GM12875 (cell line): ENCODE results near the gene PNMT.
"Not testable (repeated sequence)": the region's sequence is repeated elsewhere in the genome, so short reads cannot be mapped to it uniquely, and the experiment has no call there.

ENCODE experiments used
- H3K4me3 ChIP-seq: one replicate; pipeline ENCODE4 v1.5.1; 2011; ENCODE audit warnings: low read depth, low read length, control low read depth
- TF ChIP-seq, protein P1 (sequence below): IDR thresholded peaks from 2 replicates; pipeline ENCODE4 v1.5.1; 2011; ENCODE audit warnings: low read depth, mild to moderate bottlenecking, control low read depth, inconsistent platforms, low read length, moderate library complexity, borderline replicate concordance; ENCODE audit not compliant: insufficient read depth

Gene PNMT

DNA sequence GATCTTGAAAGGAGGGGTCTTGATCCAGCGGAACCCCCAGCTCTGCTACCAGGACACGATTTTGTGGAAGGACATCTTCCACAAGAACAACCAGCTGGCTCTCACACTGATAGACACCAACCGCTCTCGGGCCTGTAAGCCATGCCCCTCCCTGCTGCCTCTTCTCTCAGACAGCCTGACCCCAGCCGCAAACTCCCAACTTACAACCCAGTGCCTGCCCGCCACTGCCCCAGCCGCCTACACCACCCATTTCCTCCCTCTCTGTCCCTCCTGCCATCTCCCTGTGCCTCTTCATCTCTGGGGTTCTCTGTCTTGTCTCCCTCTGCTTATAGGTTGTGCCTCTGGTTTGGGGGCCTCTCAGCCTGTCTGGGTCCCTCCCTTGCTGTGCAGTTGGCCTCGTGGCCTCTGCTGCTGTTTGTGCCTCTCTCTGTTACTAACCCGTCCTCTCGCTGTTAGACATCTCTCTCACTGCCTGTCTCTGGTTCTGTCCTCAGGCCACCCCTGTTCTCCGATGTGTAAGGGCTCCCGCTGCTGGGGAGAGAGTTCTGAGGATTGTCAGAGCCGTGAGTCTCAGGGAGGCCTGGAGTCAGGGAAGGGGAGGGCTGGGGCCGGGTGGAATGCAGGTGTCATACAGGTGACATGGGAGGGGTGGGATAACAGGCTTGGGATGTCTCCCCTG, 41.2 kb downstream of the PNMT start:
- TF ChIP-seq, protein P1, sequence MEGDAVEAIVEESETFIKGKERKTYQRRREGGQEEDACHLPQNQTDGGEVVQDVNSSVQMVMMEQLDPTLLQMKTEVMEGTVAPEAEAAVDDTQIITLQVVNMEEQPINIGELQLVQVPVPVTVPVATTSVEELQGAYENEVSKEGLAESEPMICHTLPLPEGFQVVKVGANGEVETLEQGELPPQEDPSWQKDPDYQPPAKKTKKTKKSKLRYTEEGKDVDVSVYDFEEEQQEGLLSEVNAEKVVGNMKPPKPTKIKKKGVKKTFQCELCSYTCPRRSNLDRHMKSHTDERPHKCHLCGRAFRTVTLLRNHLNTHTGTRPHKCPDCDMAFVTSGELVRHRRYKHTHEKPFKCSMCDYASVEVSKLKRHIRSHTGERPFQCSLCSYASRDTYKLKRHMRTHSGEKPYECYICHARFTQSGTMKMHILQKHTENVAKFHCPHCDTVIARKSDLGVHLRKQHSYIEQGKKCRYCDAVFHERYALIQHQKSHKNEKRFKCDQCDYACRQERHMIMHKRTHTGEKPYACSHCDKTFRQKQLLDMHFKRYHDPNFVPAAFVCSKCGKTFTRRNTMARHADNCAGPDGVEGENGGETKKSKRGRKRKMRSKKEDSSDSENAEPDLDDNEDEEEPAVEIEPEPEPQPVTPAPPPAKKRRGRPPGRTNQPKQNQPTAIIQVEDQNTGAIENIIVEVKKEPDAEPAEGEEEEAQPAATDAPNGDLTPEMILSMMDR, result no peak

DNA sequence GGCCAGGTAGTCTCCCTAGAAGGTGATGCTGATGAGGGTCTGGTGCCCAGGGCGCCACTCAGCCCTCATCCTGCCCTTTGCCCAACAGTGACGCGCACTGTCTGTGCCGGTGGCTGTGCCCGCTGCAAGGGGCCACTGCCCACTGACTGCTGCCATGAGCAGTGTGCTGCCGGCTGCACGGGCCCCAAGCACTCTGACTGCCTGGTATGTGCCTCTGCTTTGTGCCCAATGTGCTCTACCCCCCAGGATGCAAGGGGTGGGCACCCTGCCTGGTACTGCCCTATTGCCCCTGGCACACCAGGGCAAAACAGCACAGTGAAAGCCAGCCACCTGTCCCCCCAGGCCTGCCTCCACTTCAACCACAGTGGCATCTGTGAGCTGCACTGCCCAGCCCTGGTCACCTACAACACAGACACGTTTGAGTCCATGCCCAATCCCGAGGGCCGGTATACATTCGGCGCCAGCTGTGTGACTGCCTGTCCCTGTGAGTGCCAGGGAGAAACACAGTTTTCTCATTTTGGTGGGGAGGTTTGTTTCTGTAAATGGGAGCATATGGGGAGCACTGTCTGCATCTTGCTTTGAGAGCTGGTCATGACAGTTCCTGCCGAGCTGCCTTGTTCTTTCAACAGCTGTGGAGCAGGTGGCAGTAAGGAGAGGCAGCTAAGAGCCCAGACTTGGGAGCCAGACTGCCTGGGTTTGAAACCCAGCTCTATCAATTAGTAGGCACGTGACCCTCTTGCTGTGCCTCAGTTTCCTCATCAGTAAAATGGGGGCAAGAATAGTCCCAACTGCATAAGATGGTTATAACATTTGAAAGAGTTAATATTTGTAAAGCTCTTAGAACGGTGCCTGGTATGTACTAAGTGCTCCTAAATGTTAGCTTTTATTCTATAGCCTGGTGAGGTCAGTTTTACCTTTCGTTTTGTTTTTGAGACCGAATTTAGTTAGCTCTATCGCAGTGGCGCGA, 42.0 kb downstream of the PNMT start:
- H3K4me3 ChIP-seq, result no peak overlapping the region

More for the DNA sequence above, 41.2 kb downstream of the PNMT start:
- no peak overlapping the region for H3K4me3 ChIP-seq

DNA sequence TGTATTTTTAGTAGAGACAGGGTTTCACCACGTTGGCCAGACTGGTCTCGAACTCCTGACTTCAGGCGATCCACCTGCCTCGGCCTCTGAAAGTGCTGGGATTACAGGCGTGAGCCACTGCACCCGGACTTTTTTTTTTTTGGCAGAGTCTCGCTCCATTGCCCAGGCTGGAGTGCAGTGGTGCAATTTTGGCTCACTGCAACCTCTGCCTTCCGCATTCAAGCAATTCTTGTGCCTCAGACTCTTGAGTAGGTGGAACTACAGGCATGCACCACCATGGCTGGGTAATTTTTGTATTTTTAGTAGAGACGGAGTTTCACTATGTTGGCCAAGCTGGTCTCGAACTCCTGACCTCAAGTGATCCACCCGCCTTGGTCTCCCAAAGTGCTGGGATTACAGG, 42.8 kb downstream of the PNMT start:
- not testable (repeated sequence) for H3K4me3 ChIP-seq

More for the DNA sequence above, 42.0 kb downstream of the PNMT start:
- TF ChIP-seq, protein P1, result no peak

DNA sequence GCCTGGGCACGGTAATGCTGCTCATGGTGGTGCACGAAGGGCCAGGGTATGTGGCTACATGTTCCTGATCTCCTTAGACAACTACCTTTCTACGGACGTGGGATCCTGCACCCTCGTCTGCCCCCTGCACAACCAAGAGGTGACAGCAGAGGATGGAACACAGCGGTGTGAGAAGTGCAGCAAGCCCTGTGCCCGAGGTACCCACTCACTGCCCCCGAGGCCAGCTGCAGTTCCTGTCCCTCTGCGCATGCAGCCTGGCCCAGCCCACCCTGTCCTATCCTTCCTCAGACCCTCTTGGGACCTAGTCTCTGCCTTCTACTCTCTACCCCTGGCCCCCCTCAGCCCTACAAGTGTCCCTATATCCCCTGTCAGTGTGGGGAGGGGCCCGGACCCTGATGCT, 43.6 kb downstream of the PNMT start:
- TF ChIP-seq, protein P1, result no peak
- H3K4me3 ChIP-seq, result no peak overlapping the region

DNA sequence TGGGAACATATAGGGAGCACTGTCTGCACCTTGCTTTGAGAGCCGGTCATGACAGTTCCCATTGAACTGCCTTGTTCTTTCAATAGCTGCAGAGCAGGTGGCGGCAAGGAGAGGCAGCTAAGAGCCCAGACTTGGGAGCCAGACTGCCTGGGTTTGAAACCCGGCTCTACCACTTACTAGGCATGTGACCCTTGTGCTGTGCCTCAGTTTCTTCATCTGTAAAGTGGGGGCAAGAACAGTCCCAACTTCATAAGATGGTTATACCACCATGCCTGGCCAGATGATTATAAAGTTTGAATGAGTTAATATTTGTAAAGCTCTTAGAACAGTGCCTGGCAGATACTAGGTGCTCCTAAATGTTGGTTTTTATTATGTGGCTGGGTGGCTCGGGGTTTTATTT, 46.0 kb downstream of the PNMT start:
- no peak overlapping the region for H3K4me3 ChIP-seq
- TF ChIP-seq, protein P1, result no peak

DNA sequence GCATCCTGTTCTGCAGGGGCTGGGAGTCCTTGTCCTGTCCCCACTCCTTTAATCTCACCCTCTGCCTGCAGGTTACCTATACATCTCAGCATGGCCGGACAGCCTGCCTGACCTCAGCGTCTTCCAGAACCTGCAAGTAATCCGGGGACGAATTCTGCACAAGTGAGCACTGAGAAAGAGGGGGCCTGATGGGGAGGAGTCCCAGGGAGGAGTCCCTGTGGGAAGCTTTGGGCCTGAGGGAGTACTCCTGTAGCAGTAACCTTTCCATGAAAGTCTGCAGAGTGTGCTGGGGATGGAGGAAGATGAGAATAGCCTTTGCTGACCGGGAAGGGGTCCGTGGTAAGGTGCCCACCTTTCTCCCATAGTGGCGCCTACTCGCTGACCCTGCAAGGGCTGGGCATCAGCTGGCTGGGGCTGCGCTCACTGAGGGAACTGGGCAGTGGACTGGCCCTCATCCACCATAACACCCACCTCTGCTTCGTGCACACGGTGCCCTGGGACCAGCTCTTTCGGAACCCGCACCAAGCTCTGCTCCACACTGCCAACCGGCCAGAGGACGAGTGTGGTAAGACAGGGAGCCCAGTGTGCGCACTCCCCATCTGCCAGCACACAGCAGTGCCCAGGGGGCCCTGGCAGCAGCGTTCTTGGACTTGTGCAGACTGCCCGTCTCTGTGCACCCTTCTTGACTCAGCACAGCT, 47.3 kb downstream of the PNMT start:
- TF ChIP-seq, protein P1, result no peak
- no peak overlapping the region for H3K4me3 ChIP-seq

DNA sequence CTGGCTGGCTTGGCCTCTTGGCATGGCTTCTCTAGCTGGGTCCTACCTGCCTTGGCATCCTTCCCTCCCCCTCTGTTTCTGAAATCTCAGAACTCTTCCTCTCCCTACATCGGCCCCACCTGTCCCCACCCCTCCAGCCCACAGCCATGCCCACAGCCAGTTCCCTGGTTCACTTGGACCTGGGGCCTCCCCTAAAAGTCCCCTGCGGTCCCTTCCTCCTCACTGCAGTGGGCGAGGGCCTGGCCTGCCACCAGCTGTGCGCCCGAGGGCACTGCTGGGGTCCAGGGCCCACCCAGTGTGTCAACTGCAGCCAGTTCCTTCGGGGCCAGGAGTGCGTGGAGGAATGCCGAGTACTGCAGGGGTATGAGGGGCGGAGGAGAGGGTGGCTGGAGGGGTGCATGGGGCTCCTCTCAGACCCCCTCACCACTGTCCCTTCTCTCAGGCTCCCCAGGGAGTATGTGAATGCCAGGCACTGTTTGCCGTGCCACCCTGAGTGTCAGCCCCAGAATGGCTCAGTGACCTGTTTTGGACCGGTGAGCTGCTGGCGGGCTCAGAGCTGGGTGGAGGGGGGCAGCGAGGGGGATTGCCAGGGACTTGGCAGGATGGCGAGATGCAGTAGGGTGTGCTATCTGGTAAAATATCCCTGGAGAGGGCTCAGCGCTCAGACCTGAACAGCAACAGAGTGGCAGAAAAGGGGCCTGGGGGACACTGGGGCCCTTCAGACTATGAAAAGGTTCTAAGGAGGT, 48.0 kb downstream of the PNMT start:
- no peak overlapping the region for H3K4me3 ChIP-seq
- TF ChIP-seq, protein P1, result no peak
